Suprapubic skin (tissue), 3 donors: ENCODE measurements around the gene USP2.

ENCODE experiments used
- POLR2A ChIP-seq, 2 donors: fragments of 450-650 bp; IDR thresholded peaks; one replicate each; pipeline ENCODE4 v1.6.1; 2017; ENCODE audit warnings: antibody characterized with exemption in 2 of 2, mild to moderate bottlenecking in 2 of 2, moderate library complexity in 2 of 2
- TF ChIP-seq, protein P1 (sequence below), 2 donors: fragments of 200-600 bp in 1 of 2; fragments of 450-650 bp in 1 of 2; sonication (generic) in 1 of 2; IDR thresholded peaks; one replicate each; pipeline ENCODE4 v1.5.1; 2016 to 2019; ENCODE audit warnings: antibody characterized with exemption in 2 of 2, mild to moderate bottlenecking in 1 of 2, moderate library complexity in 1 of 2

DNA sequence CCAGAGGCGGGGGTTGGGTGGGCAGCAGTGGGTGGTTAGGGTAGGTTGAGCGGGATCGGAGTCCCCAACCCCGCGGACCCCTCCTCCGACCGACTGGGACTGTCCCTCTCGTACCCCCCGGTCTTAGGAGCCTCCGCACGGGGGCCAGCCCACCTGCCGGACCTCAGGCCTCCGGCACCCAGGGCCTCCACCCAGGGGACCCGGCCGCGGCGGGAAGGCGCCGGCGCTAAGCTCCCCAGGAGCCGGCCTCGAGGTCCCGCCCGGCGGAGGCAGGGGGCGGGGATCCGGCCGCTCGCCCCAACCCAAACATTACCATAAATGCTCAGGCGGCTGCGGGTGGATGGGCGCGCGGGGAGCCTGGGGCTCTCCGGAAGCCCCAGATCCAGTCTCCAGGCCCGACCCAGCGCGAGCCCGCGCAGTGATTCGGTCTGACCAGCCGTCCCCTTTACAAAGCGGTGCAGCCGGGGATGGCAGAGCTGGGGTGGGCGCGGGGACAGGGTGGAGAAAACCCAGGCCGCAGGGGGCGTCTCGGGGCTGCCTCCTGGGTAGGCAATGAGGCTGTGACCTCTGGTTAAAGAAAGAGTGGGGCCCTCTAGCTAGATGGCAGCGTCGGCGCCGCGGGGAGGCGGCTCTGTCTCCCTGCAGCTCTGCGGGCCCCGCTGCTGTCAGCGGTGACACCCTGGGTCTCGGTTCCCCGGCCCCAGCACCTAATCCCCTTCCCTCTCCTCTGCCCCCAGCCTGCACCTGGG lies 60.5 kb downstream of the USP2 start:
- no peak for TF ChIP-seq POLR2A (IDR thresholded peaks at IDR 0.05)
- TF ChIP-seq, protein P1, sequence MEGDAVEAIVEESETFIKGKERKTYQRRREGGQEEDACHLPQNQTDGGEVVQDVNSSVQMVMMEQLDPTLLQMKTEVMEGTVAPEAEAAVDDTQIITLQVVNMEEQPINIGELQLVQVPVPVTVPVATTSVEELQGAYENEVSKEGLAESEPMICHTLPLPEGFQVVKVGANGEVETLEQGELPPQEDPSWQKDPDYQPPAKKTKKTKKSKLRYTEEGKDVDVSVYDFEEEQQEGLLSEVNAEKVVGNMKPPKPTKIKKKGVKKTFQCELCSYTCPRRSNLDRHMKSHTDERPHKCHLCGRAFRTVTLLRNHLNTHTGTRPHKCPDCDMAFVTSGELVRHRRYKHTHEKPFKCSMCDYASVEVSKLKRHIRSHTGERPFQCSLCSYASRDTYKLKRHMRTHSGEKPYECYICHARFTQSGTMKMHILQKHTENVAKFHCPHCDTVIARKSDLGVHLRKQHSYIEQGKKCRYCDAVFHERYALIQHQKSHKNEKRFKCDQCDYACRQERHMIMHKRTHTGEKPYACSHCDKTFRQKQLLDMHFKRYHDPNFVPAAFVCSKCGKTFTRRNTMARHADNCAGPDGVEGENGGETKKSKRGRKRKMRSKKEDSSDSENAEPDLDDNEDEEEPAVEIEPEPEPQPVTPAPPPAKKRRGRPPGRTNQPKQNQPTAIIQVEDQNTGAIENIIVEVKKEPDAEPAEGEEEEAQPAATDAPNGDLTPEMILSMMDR (IDR thresholded peaks at IDR 0.05) = no peak
